ENCODE measurements around the gene AMPD2. TPM values are rescaled to one million over a fixed set of nuclear protein-coding genes. Genes with fewer than 3 reads are reported as not detected.
A peak's percentile ranks its signal among the peaks of the same experiment; 100 is the strongest.

Gene AMPD2
- total RNA-seq, 1 donor = 59.4 TPM

DNA sequence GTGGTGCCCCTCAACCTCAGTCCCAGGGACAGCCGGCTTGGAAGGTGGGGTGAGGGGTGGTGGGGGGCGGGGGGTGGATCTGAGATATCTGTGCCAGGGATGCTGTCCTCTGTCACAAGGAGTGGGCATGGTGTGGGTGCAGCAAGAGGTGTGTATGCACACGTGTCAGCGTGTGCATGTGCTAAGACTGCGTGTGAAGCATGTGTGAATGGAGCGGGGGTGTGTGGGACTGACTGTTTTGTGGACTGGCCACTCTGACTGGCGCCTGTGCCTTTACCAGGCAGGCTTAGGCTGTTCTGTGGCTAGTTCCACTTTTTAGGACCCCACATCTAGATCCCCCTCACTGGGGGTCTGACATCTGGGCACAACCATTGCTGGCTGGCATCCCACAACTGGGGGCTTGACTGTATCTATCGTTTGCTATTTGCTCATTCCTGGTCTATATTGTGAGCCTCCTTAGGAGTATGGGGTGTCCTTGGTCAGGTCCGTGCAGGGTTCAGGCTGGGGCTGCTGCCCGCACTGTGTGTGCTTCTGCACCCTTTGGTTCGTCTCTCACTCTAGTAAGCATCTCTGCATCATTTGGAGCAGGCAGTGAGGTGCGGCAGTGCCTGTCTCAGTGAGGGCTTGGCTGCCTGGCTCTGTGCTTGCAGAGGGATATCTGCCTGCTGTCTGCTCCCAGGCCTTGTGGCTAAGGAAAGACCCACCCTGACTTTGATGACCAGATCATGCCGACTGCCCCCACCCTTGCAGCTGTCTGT is 1.9 kb downstream of the AMPD2 start:
- H3K27ac ChIP-seq (ENCODE audit: low read depth, low read length) = peak overlapping the region; percentile 93
- peak overlapping the region; percentile 97 for H3K4me3 ChIP-seq (ENCODE audit: insufficient read depth, low read length)
- peak overlapping the region; percentile 98 for H3K4me2 ChIP-seq (ENCODE audit: insufficient read depth, low read length)
- peak; percentile 91 for DNase-seq (ENCODE audit: insufficient read length, low spot score, missing footprints)
- H2AFZ ChIP-seq (ENCODE audit: low read length) = no peak overlapping the region
- H3K4me1 ChIP-seq (ENCODE audit: insufficient read depth, low read length) = peaks cover 53% of the 10 kb centered on the region
- peaks cover 63% of the 10 kb centered on the region for H3K79me2 ChIP-seq (ENCODE audit: insufficient read depth, low read length)
- no peaks in the 10 kb centered on the region for H3K27me3 ChIP-seq (ENCODE audit: insufficient read depth, low read length)
- no peaks in the 10 kb centered on the region for H3K9me3 ChIP-seq (ENCODE audit: low read depth, low read length)
- TF ChIP-seq, protein P1, sequence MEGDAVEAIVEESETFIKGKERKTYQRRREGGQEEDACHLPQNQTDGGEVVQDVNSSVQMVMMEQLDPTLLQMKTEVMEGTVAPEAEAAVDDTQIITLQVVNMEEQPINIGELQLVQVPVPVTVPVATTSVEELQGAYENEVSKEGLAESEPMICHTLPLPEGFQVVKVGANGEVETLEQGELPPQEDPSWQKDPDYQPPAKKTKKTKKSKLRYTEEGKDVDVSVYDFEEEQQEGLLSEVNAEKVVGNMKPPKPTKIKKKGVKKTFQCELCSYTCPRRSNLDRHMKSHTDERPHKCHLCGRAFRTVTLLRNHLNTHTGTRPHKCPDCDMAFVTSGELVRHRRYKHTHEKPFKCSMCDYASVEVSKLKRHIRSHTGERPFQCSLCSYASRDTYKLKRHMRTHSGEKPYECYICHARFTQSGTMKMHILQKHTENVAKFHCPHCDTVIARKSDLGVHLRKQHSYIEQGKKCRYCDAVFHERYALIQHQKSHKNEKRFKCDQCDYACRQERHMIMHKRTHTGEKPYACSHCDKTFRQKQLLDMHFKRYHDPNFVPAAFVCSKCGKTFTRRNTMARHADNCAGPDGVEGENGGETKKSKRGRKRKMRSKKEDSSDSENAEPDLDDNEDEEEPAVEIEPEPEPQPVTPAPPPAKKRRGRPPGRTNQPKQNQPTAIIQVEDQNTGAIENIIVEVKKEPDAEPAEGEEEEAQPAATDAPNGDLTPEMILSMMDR (IDR thresholded peaks at IDR 0.05; ENCODE audit: extremely low read depth, low read depth, low read length) = no peak
- H3K36me3 ChIP-seq (ENCODE audit: insufficient read depth, low read length) = peaks cover 7% of the 10 kb centered on the region
- H4K20me1 ChIP-seq (ENCODE audit: insufficient read depth, low read length) = peaks cover 49% of the 10 kb centered on the region

DNA sequence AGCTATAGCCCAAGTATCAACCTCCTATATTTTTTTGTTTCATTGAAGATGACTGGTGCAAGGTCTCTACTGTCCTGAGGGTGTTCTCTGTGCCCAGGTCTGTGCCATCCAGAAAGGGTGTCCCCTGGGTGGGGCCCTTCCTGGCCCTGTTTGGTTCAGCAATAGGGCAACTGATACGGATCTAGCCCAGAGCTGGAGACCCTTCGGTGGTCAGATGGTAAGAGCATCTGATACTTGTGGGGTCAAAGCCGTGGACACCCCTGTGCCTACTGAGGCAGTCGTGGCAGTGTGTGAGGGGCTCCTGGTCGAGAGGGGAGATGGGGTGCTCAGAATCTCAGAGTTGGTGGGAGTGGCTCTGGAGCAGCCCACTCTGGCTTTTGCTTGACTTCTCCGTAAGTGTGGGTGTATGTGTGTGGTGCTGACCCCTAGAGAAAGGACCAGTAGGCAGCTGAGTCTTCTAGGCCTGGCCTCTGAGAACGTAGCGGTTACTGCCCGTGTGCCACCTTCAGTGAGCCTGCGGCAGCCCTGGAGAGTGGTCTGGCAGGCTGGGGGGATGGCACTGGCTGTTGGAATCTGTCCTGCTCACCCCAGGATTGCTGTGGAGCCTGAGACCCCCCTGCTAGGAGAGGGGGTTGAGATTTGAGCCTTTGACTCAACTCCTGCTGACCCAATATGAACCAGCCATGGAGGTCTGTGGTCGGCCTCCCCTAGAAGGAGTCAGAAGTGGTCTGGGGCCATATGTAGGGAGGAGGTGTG is 2.7 kb downstream of the AMPD2 start:
- TF ChIP-seq, protein P1 (IDR thresholded peaks at IDR 0.05; ENCODE audit: extremely low read depth, low read depth, low read length) = no peak
- Histone ChIP-seq H3K27ac (ENCODE audit: low read depth, low read length) (peak overlapping the region; percentile 93), H3K4me1 (ENCODE audit: insufficient read depth, low read length) (peaks cover 47% of the 10 kb centered on the region), H4K20me1 (ENCODE audit: insufficient read depth, low read length) (peaks cover 49% of the 10 kb centered on the region), H3K9me3 (ENCODE audit: low read depth, low read length) (no peaks in the 10 kb centered on the region), H3K27me3 (ENCODE audit: insufficient read depth, low read length) (no peaks in the 10 kb centered on the region), H2AFZ (ENCODE audit: low read length) (no peak overlapping the region), H3K4me3 (ENCODE audit: insufficient read depth, low read length) (peak overlapping the region; percentile 97), H3K36me3 (ENCODE audit: insufficient read depth, low read length) (peaks cover 15% of the 10 kb centered on the region), H3K4me2 (ENCODE audit: insufficient read depth, low read length) (peak overlapping the region; percentile 98), H3K79me2 (ENCODE audit: insufficient read depth, low read length) (peaks cover 63% of the 10 kb centered on the region)
- no peak for DNase-seq (ENCODE audit: insufficient read length, low spot score, missing footprints)

DNA sequence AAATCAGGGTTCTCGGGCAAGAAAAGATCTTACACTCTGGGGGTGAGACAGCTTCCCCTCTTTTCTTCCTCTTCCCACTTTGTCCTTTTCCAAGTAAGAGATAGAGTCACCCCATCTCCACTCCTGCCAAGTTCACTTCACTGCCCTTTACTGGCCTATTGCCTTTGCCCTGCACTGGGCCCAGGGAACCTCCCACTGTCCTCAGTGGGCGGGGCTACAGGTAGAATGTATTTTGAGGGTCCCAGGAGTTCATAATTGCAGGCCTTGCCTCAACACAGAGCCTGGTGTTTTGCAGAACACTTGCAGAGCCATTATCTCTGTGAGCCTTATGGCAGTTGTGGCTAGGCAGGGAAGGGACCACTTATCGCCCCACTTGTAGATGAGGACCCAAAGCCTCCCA is 3.3 kb downstream of the AMPD2 start:
- TF ChIP-seq, protein P1 (IDR thresholded peaks at IDR 0.05; ENCODE audit: extremely low read depth, low read depth, low read length) = no peak
- Histone ChIP-seq H4K20me1 (ENCODE audit: insufficient read depth, low read length) (peaks cover 49% of the 10 kb centered on the region), H2AFZ (ENCODE audit: low read length) (no peak overlapping the region), H3K27me3 (ENCODE audit: insufficient read depth, low read length) (no peaks in the 10 kb centered on the region), H3K36me3 (ENCODE audit: insufficient read depth, low read length) (peaks cover 20% of the 10 kb centered on the region), H3K79me2 (ENCODE audit: insufficient read depth, low read length) (peaks cover 63% of the 10 kb centered on the region), H3K4me2 (ENCODE audit: insufficient read depth, low read length) (peak overlapping the region; percentile 98), H3K27ac (ENCODE audit: low read depth, low read length) (peak overlapping the region; percentile 93), H3K4me1 (ENCODE audit: insufficient read depth, low read length) (peaks cover 41% of the 10 kb centered on the region), H3K9me3 (ENCODE audit: low read depth, low read length) (no peaks in the 10 kb centered on the region), H3K4me3 (ENCODE audit: insufficient read depth, low read length) (no peak overlapping the region)
- DNase-seq (ENCODE audit: insufficient read length, low spot score, missing footprints) = no peak

DNA sequence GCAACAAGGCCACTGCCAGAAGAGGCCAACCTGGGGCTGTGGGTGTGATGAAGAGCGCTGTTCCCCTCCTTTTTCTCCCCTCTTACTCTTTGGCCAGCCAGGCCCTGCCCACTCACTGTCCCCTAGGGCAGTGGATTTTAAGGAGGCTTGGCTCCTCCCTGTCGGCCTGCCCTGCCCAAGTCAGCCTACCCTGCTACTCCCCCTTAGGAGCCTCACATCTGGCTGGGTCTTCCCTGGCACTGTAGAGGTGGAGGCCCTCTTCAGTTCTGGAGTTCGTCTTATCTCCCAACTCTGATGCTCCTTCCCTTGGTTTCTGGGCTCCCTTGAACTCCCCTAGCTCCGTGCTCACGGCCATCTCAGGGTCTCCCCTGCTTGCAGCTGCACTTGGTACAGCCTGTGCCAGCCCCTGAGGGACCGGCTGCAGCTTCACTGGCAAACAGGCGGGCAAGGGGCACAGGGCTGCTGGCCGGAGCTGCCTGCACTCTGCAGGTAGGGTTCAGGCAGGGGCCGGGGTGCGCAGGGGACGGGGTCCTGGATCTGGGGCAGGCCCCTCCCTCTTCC is 4.0 kb downstream of the AMPD2 start:
- Histone ChIP-seq H3K4me1 (ENCODE audit: insufficient read depth, low read length) (peaks cover 41% of the 10 kb centered on the region), H3K79me2 (ENCODE audit: insufficient read depth, low read length) (peaks cover 63% of the 10 kb centered on the region), H3K36me3 (ENCODE audit: insufficient read depth, low read length) (peaks cover 27% of the 10 kb centered on the region), H3K27me3 (ENCODE audit: insufficient read depth, low read length) (no peaks in the 10 kb centered on the region), H4K20me1 (ENCODE audit: insufficient read depth, low read length) (peaks cover 50% of the 10 kb centered on the region), H3K27ac (ENCODE audit: low read depth, low read length) (peak overlapping the region; percentile 93), H3K4me3 (ENCODE audit: insufficient read depth, low read length) (peak overlapping the region; percentile 46), H2AFZ (ENCODE audit: low read length) (no peak overlapping the region), H3K9me3 (ENCODE audit: low read depth, low read length) (no peaks in the 10 kb centered on the region), H3K4me2 (ENCODE audit: insufficient read depth, low read length) (peak overlapping the region; percentile 61)
- TF ChIP-seq, protein P1 (IDR thresholded peaks at IDR 0.05; ENCODE audit: extremely low read depth, low read depth, low read length) = no peak
- peak; percentile 92 for DNase-seq (ENCODE audit: insufficient read length, low spot score, missing footprints)
